Lower leg skin (tissue), 4 donors: ENCODE measurements around the gene C5orf58. TPM values are rescaled to one million over a fixed set of nuclear protein-coding genes. Genes with fewer than 3 reads are reported as not detected.

ENCODE experiments used
- DNase-seq, 2 donors: peaks; one replicate each; pipeline ENCODE4 v3.0.0-alpha.2; 2019; ENCODE audit warnings: low spot score in 2 of 2
- H3K4me3 ChIP-seq: fragments of 200-600 bp; sonication (generic); 2 replicates; pipeline ENCODE4 v1.5.1; 2017; ENCODE audit warnings: mild to moderate bottlenecking, low read depth; ENCODE audit not compliant: poor library complexity, severe bottlenecking
- POLR2A ChIP-seq, 2 donors: fragments of 450-650 bp; IDR thresholded peaks; one replicate each; pipeline ENCODE4 v1.6.1; 2016 to 2017; ENCODE audit warnings: antibody characterized with exemption in 2 of 2, mild to moderate bottlenecking in 1 of 2, moderate library complexity in 1 of 2
- WGBS, 2 donors: methylation state at CpG; one replicate each; pipeline ENCODE4 v1.1.5; 2018; 5-methylcytosine and 5-hydroxymethylcytosine counted together
- intact Hi-C: fragments of 100-400 bp; cut with DNase I; formaldehyde crosslinking; loops from one replicate; pipeline ENCODE4 v1.15.0; 2023; ENCODE audit warnings: low total_unique reads
- total RNA-seq, 4 donors: library from RNA; depleted of rRNA; stranded (reverse); fragments of >200 nt; gene quantifications; one replicate each; pipeline ENCODE4 v1.1.0, GENCODE V29; 2016
- TF ChIP-seq, protein P1 (sequence below), 3 donors: fragments of 450-650 bp; IDR thresholded peaks; one replicate each; pipeline ENCODE4 v1.5.1; 2016; ENCODE audit warnings: antibody characterized with exemption in 3 of 3, mild to moderate bottlenecking in 3 of 3, moderate library complexity in 2 of 3

The C5orf58 gene
- total RNA-seq, 4 donors from 2014 or later, result 0.19 TPM; not detected in 3

DNA sequence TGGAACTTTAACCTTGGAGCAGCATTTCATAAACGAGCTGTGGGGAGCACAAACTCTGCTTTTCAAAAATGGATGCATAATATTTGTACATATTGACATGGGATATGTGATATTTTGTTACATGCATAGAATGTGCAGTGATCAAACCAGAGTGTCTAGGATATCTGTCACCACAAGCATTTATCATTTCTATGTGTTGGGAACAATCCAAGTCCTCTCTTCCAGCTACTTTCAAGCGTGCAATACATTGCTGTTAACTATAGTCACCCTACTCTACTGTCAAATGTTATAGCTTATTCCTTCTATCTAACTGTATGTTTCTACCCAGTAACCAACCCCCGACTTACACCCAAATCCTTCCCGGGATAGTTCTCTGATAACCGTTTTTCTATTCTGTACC is 15.0 kb upstream of the C5orf58 start:
- TF ChIP-seq POLR2A (IDR thresholded peaks at IDR 0.05), result no peak
- TF ChIP-seq, protein P1, sequence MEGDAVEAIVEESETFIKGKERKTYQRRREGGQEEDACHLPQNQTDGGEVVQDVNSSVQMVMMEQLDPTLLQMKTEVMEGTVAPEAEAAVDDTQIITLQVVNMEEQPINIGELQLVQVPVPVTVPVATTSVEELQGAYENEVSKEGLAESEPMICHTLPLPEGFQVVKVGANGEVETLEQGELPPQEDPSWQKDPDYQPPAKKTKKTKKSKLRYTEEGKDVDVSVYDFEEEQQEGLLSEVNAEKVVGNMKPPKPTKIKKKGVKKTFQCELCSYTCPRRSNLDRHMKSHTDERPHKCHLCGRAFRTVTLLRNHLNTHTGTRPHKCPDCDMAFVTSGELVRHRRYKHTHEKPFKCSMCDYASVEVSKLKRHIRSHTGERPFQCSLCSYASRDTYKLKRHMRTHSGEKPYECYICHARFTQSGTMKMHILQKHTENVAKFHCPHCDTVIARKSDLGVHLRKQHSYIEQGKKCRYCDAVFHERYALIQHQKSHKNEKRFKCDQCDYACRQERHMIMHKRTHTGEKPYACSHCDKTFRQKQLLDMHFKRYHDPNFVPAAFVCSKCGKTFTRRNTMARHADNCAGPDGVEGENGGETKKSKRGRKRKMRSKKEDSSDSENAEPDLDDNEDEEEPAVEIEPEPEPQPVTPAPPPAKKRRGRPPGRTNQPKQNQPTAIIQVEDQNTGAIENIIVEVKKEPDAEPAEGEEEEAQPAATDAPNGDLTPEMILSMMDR (IDR thresholded peaks at IDR 0.05), result no peak
- 68 to 74% methylated on average over 5 of the region's 5 CpGs for WGBS, 2 donors
- intact Hi-C loops, result no loop called here
- no peak for DNase-seq
- H3K4me3 ChIP-seq, result no peak overlapping the region

DNA sequence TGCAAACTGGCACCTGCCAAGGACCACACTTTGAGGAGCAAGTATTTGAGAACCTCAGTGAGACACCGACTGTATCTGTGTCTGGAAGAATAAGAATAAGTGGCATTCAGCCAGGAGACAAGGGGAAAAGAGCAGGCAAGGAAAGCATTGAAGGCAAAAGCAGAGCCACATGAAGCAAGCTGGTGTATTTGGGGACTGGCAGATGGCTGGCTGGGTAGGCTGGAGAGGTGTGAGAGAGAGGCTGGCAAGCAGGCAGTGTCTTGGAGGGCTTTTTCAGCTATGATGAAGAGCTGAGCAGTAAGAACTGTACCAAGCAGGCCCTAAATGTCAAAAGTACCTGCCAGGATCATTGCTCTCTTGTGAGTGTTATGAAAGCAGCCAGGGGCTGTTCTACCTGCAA is 14.1 kb upstream of the C5orf58 start:
- intact Hi-C loops, result no loop called here
- no peak overlapping the region for H3K4me3 ChIP-seq
- no peak for TF ChIP-seq POLR2A (IDR thresholded peaks at IDR 0.05)
- TF ChIP-seq, protein P1 (IDR thresholded peaks at IDR 0.05), result no peak
- DNase-seq, result no peak
- WGBS, 2 donors, result 58 to 65% methylated on average over 1 of the region's 1 CpG

DNA sequence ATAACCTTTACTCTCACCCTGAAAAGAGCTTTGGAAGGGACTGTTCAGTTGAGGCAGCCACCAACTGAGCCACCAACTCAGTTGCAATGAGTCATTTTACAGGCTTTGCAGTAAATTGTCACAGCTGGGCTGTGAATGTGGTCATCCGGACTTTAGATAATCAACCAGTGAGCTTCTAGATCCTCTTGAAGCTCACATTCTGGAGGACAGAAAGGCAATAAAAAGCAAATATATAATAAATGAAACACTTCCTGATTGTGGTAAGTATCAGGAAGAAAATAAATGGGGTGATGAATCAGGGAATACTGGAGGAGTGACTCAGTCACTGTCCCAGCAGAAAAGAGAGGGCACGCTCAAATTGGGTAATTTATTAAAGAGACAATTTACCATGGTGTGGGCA is 13.2 kb upstream of the C5orf58 start:
- intact Hi-C loops, result no loop called here
- DNase-seq, result no peak
- no peak for TF ChIP-seq POLR2A (IDR thresholded peaks at IDR 0.05)
- TF ChIP-seq, protein P1 (IDR thresholded peaks at IDR 0.05), result no peak
- H3K4me3 ChIP-seq, result no peak overlapping the region
- WGBS, 2 donors, result 58 to 71% methylated on average over 2 of the region's 2 CpGs

DNA sequence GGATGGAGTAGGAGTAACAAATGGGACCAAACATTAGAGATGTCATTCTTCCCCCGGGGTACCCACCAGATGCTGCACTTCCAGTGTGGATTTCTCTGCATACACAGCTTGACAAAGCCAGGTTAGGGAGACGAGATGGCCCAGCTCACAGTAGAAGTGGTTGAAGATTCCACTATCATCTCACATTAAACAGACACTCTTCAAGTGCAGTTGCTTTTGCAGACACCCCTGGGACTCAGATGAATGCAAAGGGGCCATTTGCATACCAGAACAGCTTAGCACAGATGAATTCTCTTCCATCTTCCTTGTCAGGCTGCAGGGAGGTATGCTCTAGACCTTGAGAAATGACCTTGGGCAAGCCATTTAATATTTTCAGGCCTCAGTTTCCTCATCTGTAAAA is 12.6 kb upstream of the C5orf58 start:
- TF ChIP-seq POLR2A (IDR thresholded peaks at IDR 0.05), result no peak
- TF ChIP-seq, protein P1 (IDR thresholded peaks at IDR 0.05), result no peak
- intact Hi-C loops, result no loop called here
- H3K4me3 ChIP-seq, result no peak overlapping the region
- WGBS, 2 donors, result 93% methylated on average over 2 of the region's 2 CpGs
- no peak for DNase-seq

DNA sequence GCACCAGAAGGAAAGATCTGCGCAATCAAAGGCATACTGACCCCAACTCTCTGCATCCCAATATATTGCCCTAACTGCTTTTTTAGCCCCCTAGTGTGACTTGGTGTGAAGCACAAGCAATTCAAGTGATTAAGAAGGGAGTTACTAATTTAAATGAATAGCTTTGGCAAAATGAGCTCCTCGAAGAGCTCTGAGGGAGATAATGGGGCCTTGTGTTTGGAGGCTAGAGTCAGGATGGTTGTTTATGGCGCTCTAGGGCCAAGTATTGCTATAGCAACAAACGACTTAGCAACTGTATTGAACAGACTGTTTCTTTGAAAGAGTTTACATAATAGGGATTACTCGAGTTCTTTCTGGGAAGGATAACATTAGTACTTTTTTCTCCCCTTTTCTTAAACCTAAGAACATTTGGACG is 11.5 kb upstream of the C5orf58 start:
- DNase-seq, result no peak
- intact Hi-C loops, result no loop called here
- no peak overlapping the region for H3K4me3 ChIP-seq
- TF ChIP-seq POLR2A (IDR thresholded peaks at IDR 0.05), result no peak
- TF ChIP-seq, protein P1 (IDR thresholded peaks at IDR 0.05), result no peak
- 49 to 55% methylated on average over 6 of the region's 6 CpGs for WGBS, 2 donors

DNA sequence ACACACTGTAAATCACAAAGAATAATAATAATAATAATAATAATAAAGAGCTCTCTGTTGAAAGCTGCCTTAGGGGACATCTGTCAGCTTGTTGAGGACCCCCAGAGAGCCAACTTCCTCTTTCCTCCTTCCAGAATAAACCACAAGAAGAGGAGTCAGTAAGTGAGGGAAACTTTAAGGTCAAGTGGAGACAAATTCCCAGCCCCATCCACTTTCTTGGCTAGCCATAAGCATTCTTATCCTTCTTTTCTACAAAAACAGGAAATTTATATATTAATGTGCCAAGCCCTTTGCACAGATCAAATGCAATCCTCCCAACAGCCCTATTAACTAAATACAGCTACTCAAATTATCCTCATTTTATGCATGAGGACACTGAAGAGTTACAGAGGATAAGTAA is 9.4 kb upstream of the C5orf58 start:
- intact Hi-C loops, result no loop called here
- DNase-seq, result no peak
- H3K4me3 ChIP-seq, result no peak overlapping the region
- TF ChIP-seq, protein P1 (IDR thresholded peaks at IDR 0.05), result no peak
- TF ChIP-seq POLR2A (IDR thresholded peaks at IDR 0.05), result no peak
